Esophagus squamous epithelium (tissue), 5 donors: Measurements from ENCODE around the gene GALNT10. TPM values are rescaled to one million over a fixed set of nuclear protein-coding genes. Genes with fewer than 3 reads are reported as not detected.

Source experiments
- DNase-seq: peaks from one replicate; lab custom pipeline; 2025; lab: John Stamatoyannopoulos, UW
- H3K27ac ChIP-seq, 4 donors: fragments of 200-600 bp; sonication (generic); one replicate each; pipeline ENCODE4 v1.5.1; 2016 to 2019; ENCODE audit warnings: mild to moderate bottlenecking in 1 of 4
- H3K27me3 ChIP-seq, 4 donors: fragments of 200-600 bp; sonication (generic); 1 replicate in 3 of 4; 2 replicates in 1 of 4; pipeline versions ENCODE4 v1.5.1 to v1.6.0; 2017 to 2021; ENCODE audit warnings: antibody characterized with exemption in 1 of 4
- H3K36me3 ChIP-seq, 3 donors: fragments of 200-600 bp; sonication (generic); one replicate each; pipeline ENCODE4 v1.5.1; 2016 to 2019
- H3K4me1 ChIP-seq, 3 donors: fragments of 200-600 bp; sonication (generic); one replicate each; pipeline ENCODE4 v1.5.1; 2017 to 2019
- H3K4me3 ChIP-seq, 4 donors: fragments of 200-600 bp; sonication (generic); 1 replicate in 3 of 4; 2 replicates in 1 of 4; pipeline ENCODE4 v1.5.1; 2016 to 2019; ENCODE audit warnings: mild to moderate bottlenecking in 2 of 4, moderate library complexity in 1 of 4
- H3K9me3 ChIP-seq, 3 donors: fragments of 200-600 bp; sonication (generic); one replicate each; pipeline ENCODE4 v1.5.1; 2016 to 2019
- CTCF ChIP-seq, 6 experiments: fragments of 450-650 bp in 4 of 6; fragments of 200-600 bp in 2 of 6; sonication (generic) in 2 of 6; IDR thresholded peaks; one replicate each; pipeline ENCODE4 v1.5.1; 2016 to 2019; ENCODE audit warnings: antibody characterized with exemption in 6 of 6, mild to moderate bottlenecking in 4 of 6, moderate library complexity in 4 of 6
- POLR2A ChIP-seq, 4 donors: fragments of 450-650 bp; IDR thresholded peaks; one replicate each; pipeline ENCODE4 v1.6.1; 2017; ENCODE audit warnings: antibody characterized with exemption in 4 of 4, mild to moderate bottlenecking in 4 of 4, moderate library complexity in 3 of 4
- WGBS, 2 donors: methylation state at CpG; one replicate each; pipeline ENCODE4 v1.1.5; 2018; 5-methylcytosine and 5-hydroxymethylcytosine counted together
- intact Hi-C: fragments of 100-400 bp; cut with DNase I; formaldehyde crosslinking; loops from one replicate; pipeline ENCODE4 v1.15.0; 2022
- total RNA-seq, 4 donors: library from RNA; depleted of rRNA; stranded (reverse); fragments of >200 nt; gene quantifications; one replicate each; pipeline ENCODE4 v1.1.0, GENCODE V29; 2016
- donor health status: DM: yes; HTN: yes; CAD: no.

The GALNT10 gene
- total RNA-seq, 4 donors from 2014 or later, result 3.6 to 47.2 (median 9.0) TPM

GRCh38 chr5:154386952-154387629, 196.6 kb downstream of the GALNT10 start:
- Histone ChIP-seq H3K27me3 (no peaks in the 10 kb centered on the region), H3K27ac (no peak overlapping the region)
- no peak for TF ChIP-seq POLR2A (IDR thresholded peaks at IDR 0.05)

DNA sequence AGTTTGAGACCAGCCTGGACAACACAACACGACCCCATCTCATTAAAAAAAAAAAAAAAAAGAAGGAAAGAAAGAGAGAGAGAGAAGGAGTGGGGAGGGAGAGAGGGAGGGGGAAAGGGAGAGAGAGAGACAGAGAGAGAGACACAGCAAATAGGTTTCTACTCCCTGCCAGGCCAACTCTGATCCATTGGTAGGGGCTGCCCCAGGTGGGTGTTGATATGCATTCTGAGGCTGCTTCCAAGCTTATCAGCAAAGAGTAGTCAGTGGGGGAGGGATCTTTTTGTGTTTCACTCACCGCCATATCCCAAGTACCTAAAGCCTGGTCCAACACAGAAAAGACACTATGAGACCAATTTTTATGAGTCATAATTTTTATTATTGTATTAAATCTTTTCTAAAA, 198.3 kb downstream of the GALNT10 start:
- peaks cover 0 to 30% (median 0%) of the 10 kb centered on the region in 3 donors for H3K36me3 ChIP-seq
- 68 to 96% methylated on average over 1 to 2 of the region's 2 CpGs for WGBS, 2 donors
- no peak overlapping the region for H3K27ac ChIP-seq
- intact Hi-C loops, result no loop called here
- H3K9me3 ChIP-seq, result no peaks in the 10 kb centered on the region
- no peaks in the 10 kb centered on the region for H3K4me1 ChIP-seq
- DNase-seq, result no peak
- H3K4me3 ChIP-seq, result no peak overlapping the region
- H3K27me3 ChIP-seq, result no peaks in the 10 kb centered on the region
- no peak for TF ChIP-seq CTCF (IDR thresholded peaks at IDR 0.05)
- no peak for TF ChIP-seq POLR2A (IDR thresholded peaks at IDR 0.05)

More at GRCh38 chr5:154386952-154387629, 196.6 kb downstream of the GALNT10 start:
- Histone ChIP-seq H3K36me3 (peaks cover 0 to 30% (median 0%) of the 10 kb centered on the region in 3 donors), H3K9me3 (no peaks in the 10 kb centered on the region), H3K4me1 (no peaks in the 10 kb centered on the region), H3K4me3 (no peak overlapping the region)
- no peak for DNase-seq
- WGBS, 2 donors, result 92 to 96% methylated on average over 6 of the region's 6 CpGs
- intact Hi-C loops, result no loop called here

DNA sequence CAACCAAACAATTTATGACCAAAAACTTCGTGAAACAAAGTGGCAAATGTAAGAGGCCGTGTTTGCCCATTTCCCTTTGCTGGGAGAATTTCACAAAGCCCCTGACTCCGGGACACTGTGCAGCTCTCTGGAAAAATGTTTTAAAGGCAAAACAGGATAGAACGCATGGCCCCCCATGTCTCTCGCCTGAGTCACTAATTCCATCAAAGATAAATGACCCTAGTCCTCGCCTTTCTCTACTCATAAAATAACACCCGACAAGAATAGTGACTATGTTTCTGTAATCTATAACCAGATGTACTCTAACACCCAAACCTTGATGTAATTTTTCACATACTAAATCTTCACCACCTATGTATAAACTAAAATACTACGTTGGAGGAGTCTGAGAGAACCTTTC, 199.6 kb downstream of the GALNT10 start:
- Histone ChIP-seq H3K27me3 (no peaks in the 10 kb centered on the region), H3K9me3 (no peaks in the 10 kb centered on the region), H3K4me1 (no peaks in the 10 kb centered on the region), H3K36me3 (peaks cover 0 to 29% (median 0%) of the 10 kb centered on the region in 3 donors), H3K27ac (no peak overlapping the region), H3K4me3 (no peak overlapping the region)
- WGBS, 2 donors, result 88 to 89% methylated on average over 8 of the region's 8 CpGs
- TF ChIP-seq CTCF (IDR thresholded peaks at IDR 0.05), result no peak
- TF ChIP-seq POLR2A (IDR thresholded peaks at IDR 0.05), result no peak
- no peak for DNase-seq
- intact Hi-C loops, result no loop called here

DNA sequence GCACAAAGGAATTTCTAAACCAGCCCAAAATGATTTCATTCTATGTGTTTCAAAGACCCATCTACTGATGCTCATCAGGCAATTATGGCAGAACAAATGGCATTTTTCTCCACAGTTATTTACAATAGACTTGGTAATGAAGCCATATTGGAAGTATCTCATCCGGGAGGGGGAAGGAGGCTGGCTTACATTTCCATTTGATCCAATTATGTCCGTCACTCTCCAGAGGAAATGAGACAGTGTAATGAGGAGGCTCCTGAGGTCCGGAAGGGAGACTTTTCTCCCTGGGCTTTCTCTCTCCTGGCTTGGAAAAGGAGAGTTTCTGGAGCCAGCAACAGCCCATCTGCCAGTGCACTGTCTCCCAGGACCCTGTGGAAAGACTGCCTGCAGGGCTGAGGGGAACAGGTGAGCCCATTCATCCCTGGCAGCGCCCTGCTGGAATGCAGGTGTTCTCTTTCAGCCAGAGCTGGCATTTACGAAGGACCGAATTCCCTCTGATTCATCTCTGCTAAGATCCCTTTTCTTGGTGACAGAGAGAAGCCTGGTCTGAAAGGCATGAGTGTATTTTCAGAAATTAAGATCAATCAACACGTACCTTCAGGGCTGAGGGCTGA, 200.3 kb downstream of the GALNT10 start:
- WGBS, 2 donors, result 80 to 81% methylated on average over 7 of the region's 7 CpGs
- DNase-seq, result no peak
- no peak for TF ChIP-seq CTCF (IDR thresholded peaks at IDR 0.05)
- TF ChIP-seq POLR2A (IDR thresholded peaks at IDR 0.05), result no peak
- Histone ChIP-seq H3K27ac (no peak overlapping the region), H3K9me3 (no peaks in the 10 kb centered on the region), H3K27me3 (no peaks in the 10 kb centered on the region), H3K36me3 (peaks cover 0 to 22% (median 0%) of the 10 kb centered on the region in 3 donors), H3K4me1 (no peaks in the 10 kb centered on the region), H3K4me3 (no peak overlapping the region)
- intact Hi-C loops, result no loop called here

DNA sequence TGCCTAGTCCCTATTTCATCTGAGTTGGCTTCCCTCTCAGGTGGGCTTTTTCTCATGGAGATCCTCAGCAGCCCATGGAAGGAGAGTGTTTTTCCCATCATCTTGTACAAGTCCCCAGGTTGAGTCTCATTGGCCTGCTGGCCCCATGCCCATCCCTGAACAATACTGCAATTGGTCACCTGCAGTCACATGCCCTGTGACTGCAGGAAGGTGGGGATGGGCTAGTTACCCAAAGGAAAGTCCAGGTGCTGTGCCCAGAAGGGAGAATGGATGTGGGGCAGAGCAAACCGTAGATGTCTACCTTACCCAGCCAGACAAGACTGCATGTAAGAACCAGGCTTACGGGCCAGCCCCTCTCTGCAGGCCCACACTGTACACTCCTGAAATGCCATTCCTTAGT, 201.3 kb downstream of the GALNT10 start:
- Histone ChIP-seq H3K27me3 (no peaks in the 10 kb centered on the region), H3K36me3 (peaks cover 0 to 14% (median 0%) of the 10 kb centered on the region in 3 donors), H3K4me1 (no peaks in the 10 kb centered on the region), H3K9me3 (no peaks in the 10 kb centered on the region), H3K4me3 (no peak overlapping the region), H3K27ac (no peak overlapping the region)
- TF ChIP-seq POLR2A (IDR thresholded peaks at IDR 0.05) (no peak), CTCF (IDR thresholded peaks at IDR 0.05) (no peak)
- intact Hi-C loops, result no loop called here
- 92 to 100% methylated on average over 2 of the region's 2 CpGs for WGBS, 2 donors
- no peak for DNase-seq
